Measurements from ENCODE around the gene KLHL11. TPM values are rescaled to one million over a fixed set of nuclear protein-coding genes. Genes with fewer than 3 reads are reported as not detected.
"Not testable (repeated sequence)": the region's sequence is repeated elsewhere in the genome, so short reads cannot be mapped to it uniquely, and the experiment has no call there.

KLHL11 gene
- total and polyA plus RNA-seq, 2 experiments from 2014 or later, result 21.3 to 29.2 TPM

DNA sequence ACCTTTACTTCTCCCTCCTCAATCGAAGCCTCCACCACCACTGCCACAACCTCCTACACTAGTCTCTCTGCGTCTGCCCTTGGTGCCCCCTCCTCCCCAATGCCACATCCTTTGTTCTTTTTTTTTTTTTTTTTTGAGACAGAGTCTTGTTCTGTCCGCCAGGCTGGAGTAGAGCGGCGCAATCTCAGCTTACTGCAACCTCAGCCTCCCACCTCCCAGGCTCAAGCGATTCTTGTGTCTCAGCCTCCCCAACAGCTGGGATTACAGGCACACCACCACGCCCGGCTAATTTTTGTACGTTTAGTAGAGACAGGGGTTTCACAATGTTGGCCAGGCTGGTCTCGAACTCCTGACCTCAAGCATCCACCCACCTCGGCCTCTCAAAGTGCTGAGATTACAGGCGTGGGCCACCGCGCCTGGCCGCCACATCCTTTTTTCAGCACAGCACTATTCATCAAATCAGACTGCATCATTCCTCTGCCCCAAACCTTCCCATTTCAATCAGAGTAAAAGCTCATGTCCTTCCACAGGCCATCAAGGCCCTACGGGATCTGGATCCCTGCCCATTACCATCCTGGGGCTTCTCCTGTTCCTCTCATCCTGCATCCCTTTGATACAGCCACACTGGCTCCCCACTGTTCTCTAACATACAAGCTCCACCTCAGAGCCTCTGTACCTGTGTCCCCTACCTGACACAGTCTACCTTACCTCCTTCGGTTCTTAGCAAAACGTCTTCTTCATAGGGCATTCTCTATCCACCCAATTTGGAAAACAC is 2.0 kb downstream of the KLHL11 start:
- Histone ChIP-seq H3K36me3 (peaks cover 10% of the 10 kb centered on the region), H3K27ac (no peak overlapping the region), H3K9me3 (ENCODE audit: low read depth) (no peaks in the 10 kb centered on the region), H3K4me1 (ENCODE audit: low read depth) (peaks cover 25% of the 10 kb centered on the region), H3K4me3 (no peak overlapping the region), H3K27me3 (no peaks in the 10 kb centered on the region)
- TF ChIP-seq, protein P1, sequence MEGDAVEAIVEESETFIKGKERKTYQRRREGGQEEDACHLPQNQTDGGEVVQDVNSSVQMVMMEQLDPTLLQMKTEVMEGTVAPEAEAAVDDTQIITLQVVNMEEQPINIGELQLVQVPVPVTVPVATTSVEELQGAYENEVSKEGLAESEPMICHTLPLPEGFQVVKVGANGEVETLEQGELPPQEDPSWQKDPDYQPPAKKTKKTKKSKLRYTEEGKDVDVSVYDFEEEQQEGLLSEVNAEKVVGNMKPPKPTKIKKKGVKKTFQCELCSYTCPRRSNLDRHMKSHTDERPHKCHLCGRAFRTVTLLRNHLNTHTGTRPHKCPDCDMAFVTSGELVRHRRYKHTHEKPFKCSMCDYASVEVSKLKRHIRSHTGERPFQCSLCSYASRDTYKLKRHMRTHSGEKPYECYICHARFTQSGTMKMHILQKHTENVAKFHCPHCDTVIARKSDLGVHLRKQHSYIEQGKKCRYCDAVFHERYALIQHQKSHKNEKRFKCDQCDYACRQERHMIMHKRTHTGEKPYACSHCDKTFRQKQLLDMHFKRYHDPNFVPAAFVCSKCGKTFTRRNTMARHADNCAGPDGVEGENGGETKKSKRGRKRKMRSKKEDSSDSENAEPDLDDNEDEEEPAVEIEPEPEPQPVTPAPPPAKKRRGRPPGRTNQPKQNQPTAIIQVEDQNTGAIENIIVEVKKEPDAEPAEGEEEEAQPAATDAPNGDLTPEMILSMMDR (IDR thresholded peaks at IDR 0.05; ENCODE audit: low read depth, low read length), result no peak
- DNase-seq (ENCODE audit: low read depth in 1 of 2, low spot score in 1 of 2), result no peak

DNA sequence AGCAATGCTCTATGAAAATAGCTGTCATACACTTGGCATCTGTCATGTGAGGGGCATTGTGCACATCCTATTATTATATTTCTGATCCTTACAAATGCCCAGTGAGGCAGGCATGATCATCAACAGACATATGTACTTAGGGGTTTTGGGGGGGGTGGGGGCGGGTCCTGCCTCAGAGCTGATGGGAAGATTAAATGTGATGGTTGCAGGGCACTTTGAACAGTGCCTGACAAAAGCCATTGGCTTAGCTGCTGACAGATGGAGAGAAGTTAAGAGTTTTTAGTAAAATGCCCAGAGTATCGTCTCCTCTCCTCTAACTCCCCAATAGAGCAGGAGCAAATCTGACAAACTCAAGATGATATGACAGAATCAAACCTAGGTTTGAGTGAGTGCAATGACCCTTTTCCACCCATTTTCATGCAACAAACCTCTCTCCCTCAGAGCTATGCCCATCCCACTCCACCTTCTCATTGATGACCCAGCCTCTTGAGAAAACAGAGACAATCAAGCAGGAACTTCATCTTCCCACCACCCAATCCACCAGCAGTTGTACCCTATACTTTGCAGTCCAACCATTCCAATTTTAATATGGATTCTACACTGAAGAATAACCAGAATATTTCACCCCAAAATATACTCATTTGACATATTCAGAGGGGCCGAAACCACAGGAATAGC is 4.8 kb downstream of the KLHL11 start:
- Histone ChIP-seq H3K36me3 (no peaks in the 10 kb centered on the region), H3K4me3 (no peak overlapping the region), H3K9me3 (ENCODE audit: low read depth) (no peaks in the 10 kb centered on the region), H3K27me3 (no peaks in the 10 kb centered on the region), H3K27ac (peak overlapping the region; percentile 12), H3K4me1 (ENCODE audit: low read depth) (peaks cover 25% of the 10 kb centered on the region)
- DNase-seq (ENCODE audit: low read depth in 1 of 2, low spot score in 1 of 2), result no peak
- TF ChIP-seq, protein P1 (IDR thresholded peaks at IDR 0.05; ENCODE audit: low read depth, low read length), result no peak

DNA sequence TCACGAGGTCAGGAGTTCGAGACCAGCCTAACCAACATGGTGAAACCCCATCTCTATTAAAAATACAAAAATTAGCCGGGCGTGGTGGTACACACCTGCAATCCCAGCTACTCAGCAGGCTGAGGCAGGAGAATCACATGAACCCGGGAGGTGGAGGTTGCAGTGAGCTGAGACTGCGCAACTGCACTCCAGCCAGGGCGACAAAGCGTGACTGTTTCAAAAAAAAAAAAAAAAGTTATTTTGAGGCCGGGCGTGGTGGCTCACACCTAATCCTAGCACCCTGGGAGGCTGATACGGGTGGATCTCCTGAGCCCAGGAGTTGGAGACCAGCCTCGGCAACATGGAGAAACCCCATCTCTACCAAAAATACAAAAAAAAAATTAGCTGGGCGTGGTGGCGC is 13.8 kb downstream of the KLHL11 start:
- H3K4me1 ChIP-seq (ENCODE audit: low read depth); DNase-seq (ENCODE audit: low read depth in 1 of 2, low spot score in 1 of 2); H3K27me3 ChIP-seq; H3K36me3 ChIP-seq; H3K9me3 ChIP-seq (ENCODE audit: low read depth); H3K4me3 ChIP-seq; H3K27ac ChIP-seq: not testable (repeated sequence)

DNA sequence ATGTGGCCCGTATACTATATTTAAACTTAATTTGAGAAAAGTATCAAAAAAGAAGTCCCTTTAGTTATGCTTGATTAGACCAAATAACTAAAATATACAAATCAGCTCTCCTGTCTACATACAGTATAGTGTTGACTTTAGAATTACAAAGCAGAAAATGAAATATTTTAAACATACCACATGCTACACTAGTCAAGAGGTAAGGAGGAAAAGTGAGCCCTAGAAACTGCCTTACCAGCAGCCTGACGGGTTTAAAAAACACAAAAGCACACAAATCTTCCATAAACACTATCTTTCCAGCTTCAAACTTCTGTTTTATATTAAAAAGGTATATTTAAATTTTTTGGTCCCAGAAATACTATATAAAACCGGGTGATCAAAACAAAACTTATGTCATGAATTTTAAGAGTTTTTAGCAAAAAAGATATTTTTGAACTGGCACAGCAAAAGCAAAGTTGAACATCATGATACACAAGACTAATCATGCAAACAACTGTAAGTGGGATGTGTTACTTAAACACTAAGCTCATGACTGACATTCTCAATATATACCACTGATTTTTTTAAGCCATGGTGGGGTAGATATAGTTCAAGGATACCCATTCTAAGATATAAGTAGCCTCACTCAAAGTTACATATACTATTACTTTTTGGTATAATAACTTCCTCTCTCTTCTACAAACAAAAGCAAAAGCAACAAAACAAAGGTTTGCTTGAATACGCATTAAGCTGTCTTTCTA is 15.8 kb downstream of the KLHL11 start:
- H3K27me3 ChIP-seq, result no peaks in the 10 kb centered on the region
- DNase-seq (ENCODE audit: low read depth in 1 of 2, low spot score in 1 of 2), result no peak
- no peak overlapping the region for H3K4me3 ChIP-seq
- peaks cover 10% of the 10 kb centered on the region for H3K36me3 ChIP-seq
- H3K9me3 ChIP-seq (ENCODE audit: low read depth), result no peaks in the 10 kb centered on the region
- no peak overlapping the region for H3K27ac ChIP-seq
- TF ChIP-seq, protein P1 (IDR thresholded peaks at IDR 0.05; ENCODE audit: low read depth, low read length), result no peak
- H3K4me1 ChIP-seq (ENCODE audit: low read depth), result no peaks in the 10 kb centered on the region

DNA sequence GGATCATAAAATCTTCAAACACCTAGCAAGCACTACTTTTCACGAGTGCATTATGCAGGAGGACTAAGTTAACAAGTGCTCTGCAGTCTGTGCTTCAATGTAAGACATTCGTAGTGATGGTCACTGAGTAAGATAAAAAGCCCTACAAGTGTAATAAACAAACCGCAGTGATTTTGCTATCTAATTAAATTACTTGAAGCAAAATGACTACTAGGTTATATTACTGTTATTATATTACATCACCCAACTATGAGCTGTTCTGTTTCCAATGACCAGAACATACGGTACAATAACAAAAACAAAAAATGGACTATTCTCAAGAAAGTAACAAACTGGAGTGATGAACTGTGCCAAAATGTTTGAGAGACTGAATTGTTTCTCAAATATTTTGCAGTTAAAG is 16.4 kb downstream of the KLHL11 start:
- DNase-seq (ENCODE audit: low read depth in 1 of 2, low spot score in 1 of 2), result no peak
- Histone ChIP-seq H3K4me1 (ENCODE audit: low read depth) (no peaks in the 10 kb centered on the region), H3K9me3 (ENCODE audit: low read depth) (no peaks in the 10 kb centered on the region), H3K27me3 (no peaks in the 10 kb centered on the region), H3K36me3 (peaks cover 5% of the 10 kb centered on the region), H3K4me3 (no peak overlapping the region), H3K27ac (no peak overlapping the region)
- TF ChIP-seq, protein P1 (IDR thresholded peaks at IDR 0.05; ENCODE audit: low read depth, low read length), result no peak
